HG03521 (cell line): Measurements from ENCODE around the gene ALKAL2.
A peak's percentile ranks its signal among the peaks of the same experiment; 100 is the strongest.

ENCODE experiments used
- ATAC-seq: cut with Tn5 transposase; IDR thresholded peaks from one replicate; pipeline ENCODE4 v1.9.1; 2021; ENCODE audit warnings: mild to moderate bottlenecking, moderate library complexity; ENCODE audit not compliant: unreplicated experiment

ALKAL2 gene

GRCh38 chr2:274503-274902, 13.4 kb downstream of the ALKAL2 start:
- ATAC-seq: no peak

DNA sequence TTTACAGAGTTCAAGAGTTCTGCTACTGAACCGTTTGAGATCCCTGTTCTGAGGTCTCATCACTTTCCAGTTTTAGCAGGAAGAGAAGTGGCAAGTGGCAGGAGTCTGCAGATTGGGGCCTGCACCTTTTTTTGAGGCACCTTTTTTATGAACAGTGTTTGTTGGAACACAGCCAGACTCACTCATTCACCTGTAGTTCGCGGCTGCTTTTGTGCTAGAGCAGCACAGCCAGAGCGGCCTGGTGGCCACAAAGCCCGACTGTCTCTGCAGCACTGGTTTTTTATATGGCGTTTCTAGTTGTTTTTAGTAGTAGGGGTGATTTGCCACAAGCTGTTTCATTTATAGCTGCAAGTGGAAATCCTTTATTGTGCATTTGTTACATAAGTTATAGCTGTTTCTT, 14.6 kb downstream of the ALKAL2 start:
- ATAC-seq: no peak

DNA sequence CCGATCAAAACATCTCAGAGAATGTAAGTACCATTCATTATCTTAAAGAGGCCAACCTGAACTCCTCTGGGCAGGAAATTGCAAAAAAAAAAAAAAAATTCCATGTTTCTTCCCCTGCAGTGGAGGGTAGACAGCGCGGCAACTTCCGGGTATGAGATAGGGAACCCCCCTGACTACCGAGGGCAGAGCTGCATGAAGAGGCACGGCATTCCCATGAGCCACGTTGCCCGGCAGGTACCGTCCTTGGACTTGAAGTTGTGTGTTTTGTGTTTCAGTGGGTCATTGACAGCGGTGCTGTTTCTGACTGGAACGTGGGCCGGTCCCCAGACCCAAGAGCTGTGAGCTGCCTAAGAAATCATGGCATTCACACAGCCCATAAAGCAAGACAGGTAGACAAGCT, 16.0 kb downstream of the ALKAL2 start:
- no peak for ATAC-seq

- ATAC-seq: no peak
These were observed 17.0 kb downstream of the ALKAL2 start for GRCh38 chr2:270861-271260.

GRCh38 chr2:269356-270030, 18.4 kb downstream of the ALKAL2 start:
- no peak for ATAC-seq

- ATAC-seq: no peak
These were observed 19.6 kb downstream of the ALKAL2 start for GRCh38 chr2:268323-268722.

- peak; percentile 92 for ATAC-seq
These were observed 23.1 kb downstream of the ALKAL2 start, which contains the start of gene ACP1 for GRCh38 chr2:264493-265468. ACP1 (plus strand) TSS chr2:264947; CDS start chr2:264965, 18 bp downstream.

- peak; percentile 25 for ATAC-seq
These were observed 24.0 kb downstream of the ALKAL2 start, which contains the start of gene SH3YL1 for GRCh38 chr2:263774-264492. SH3YL1 (minus strand) TSS chr2:264032; CDS start chr2:263984, 48 bp downstream.

DNA sequence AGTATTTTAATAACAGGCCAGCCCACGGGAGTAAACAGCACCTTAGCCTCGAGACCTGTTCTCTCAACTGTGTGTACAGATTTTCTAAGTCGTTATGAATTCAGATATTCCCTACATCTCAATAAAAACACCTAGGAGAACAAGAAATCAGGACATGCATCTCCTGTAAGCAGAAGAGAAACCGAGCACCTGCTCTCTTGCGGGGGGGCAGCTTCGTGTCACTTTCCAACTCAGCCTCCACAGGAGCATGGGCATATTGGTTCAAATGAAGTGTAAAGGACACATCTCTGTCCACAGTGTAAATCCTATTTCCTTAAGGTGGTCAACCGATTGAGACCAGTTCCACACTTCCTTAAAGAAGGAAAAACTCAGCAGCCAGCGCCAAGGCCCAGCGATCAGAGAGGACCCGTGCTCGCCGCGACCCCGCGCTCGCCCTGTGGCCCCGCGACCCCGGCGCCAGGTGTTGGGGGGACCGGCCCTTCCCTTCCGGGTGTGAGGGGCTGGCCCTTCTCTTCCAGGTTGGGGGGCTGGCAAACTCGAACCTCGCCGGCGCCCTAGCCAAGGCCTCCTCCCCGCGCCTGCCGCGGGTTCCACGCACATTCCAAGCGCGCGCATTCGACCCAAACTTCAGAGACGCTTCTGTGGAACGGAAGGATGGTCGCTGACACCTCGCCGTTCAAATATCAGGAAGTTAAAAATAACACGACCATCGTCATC, 24.7 kb downstream of the ALKAL2 start:
- no peak for ATAC-seq

DNA sequence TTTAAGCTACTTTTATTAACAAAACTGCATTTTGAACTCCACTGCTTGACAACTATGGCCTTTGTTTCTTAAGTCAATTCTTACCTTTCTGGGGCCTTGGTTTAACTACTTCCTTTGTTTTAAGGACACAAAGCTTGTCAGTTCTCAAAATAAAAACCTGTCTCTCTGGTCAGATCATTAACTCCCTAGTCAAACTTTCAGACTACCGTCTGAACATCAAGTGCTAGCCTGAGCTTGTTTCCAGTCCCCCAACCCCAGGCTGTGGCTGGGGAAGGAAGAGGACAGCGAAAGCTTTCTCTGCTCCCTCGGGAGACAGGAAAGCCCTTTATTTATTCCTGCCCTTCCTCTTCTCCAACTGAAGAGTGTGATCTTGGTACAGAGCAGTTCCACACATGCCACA, 25.8 kb downstream of the ALKAL2 start:
- ATAC-seq: no peak

DNA sequence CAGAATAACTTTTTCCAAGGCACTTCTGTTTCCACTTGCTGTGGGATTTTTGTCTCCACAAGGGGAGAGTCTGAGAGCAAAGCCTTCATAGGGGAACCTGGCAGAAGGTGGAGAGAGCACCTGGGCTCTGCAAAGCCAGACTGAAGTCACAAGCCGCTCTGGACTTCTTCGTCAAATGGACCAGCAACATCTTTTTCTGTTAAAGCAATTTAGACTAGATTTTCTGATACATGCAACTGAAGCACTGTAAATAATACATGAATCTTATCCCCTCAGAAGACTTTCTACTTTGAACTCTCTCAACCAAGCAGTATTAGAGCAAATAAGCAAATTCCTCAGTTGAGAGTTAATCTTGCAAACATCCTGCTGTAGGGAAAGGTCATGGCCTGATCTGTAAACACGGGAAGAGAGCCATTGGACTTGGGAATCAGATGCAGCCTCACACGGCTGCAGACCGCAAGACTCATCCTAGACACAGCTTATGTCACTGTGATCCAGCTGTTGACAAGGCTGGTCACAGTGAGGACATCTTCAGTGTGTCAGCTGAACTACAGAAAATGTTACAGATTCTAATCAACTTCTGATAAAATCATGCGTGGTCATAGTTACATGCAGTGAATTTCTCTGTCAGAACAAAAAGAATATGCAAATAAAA, 27.3 kb downstream of the ALKAL2 start:
- ATAC-seq: no peak

DNA sequence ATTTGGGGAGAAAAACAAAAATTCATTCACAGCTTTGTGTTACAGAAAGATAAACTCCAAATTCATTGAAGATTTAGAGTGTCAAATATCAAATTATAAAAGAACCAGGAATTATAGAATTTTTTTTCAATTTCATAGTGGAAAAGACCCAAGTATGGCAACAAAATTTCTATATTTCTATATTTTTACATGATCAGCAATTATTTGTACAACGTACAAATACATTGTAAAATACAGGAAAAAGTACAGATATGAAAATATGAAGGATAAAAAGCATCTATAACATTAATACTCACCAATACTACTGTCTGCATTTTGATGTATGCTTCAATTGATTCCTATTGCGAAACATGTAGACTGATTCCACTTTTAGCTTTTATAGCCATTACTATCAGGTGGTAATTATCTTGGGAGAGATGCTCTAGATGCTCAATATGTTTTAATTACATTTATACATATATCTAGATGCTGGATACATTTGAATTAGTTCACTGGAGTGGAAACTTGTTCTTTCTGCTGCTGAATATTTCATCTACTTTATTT, 28.0 kb downstream of the ALKAL2 start:
- ATAC-seq: no peak

DNA sequence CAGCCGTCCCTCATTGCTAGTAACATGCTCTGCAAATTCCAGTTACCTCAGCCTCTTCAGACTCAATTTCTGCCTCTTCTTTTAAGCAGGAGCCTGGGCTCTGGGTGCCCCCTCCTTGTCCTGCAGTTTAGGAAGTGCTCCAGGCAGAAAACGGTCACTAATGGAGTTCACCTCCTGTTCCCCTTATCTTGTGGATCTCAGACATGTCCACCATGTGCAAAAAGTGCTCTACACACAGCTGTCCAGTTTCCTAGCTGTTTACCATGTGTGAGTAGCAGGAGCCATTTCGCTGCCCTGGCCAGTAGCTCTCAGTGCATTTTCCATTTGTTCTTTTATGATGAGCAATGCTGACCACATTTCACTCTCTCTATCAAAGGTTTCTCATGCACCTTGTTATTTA, 29.0 kb downstream of the ALKAL2 start:
- ATAC-seq: no peak

DNA sequence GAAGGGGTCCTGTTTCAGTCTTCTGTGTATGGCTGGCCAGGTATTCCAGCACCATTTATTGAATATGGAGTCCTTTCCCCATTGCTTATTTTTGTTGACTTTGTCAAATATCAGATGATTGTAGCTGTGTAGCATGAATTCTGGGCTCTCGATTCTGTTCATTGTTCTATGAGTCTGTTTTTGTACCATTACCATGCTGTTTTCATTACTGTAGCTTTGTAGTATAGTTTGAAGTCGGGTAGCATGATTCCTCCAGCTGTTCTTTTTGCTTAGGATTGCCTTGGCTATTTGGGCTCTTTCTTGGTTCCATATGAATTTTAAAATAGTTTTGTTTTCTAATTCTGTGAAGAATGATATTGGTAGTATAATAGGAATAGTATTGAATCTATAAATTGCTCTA, 30.0 kb downstream of the ALKAL2 start:
- no peak for ATAC-seq

DNA sequence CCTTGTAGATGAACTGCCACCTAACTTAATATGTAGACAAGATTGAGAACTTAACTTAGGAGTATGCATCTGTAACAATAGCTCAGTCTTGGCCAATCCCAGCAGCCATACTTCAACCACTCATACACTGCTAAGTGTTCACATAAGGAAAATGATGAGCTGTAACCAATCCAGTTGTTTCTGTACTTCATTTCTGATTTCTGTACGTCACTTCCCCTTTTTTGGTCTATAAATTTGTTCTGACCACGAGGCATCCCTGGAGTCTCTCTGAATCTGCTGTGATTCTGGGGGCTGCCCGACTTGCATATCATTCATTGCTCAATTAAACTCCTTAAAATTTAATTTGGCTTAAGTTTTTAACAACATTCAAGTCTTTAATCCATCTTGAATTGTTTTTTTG, 30.5 kb downstream of the ALKAL2 start:
- ATAC-seq: no peak

GRCh38 chr2:256094-256493, 31.8 kb downstream of the ALKAL2 start:
- no peak for ATAC-seq

DNA sequence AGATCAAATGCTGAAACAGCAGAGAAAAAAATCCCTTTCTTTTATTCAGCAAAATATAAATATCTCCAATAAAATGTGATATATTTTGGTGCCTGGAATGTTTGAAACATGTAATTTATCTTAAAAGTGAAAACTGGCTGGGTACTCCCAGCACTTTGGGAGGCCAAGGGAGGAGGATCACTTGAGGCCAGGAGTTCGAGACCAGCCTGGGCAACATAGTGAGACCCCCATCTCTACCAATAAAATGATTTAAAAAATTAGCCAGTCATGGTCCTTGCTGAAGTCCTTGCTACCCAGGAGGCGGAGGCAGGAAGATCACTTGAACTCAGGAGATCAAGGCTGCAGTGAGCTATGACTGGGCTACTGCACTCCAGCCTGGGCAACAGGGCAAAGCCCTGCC, 32.7 kb downstream of the ALKAL2 start:
- ATAC-seq: no peak

GRCh38 chr2:254241-254640, 33.6 kb downstream of the ALKAL2 start:
- ATAC-seq: no peak

DNA sequence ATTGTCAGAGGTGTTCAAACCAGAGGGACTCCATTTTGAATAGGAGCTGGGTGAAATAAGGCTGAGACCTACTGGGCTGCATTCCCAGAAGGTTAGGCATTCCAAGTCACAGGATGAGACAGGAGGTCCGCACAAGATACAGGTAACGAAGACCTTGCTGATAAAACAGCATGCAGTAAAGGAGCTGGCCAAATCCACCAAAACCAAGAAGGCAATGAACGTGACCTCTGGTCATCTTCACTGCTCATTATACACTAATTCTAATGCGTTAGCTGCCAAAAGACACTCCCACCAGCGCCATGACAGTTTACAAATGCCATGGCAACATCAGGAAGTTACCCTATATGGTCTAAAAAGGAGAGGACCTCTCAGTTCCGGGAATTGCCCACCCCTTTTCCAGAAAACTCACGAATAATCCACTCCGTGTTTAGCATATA, 34.7 kb downstream of the ALKAL2 start:
- ATAC-seq: no peak
